Gastroesophageal sphincter (tissue), 3 donors: ENCODE data around the gene SLMAP.

Experiments
- POLR2A ChIP-seq, 2 donors: fragments of 450-650 bp; IDR thresholded peaks; one replicate each; pipeline ENCODE4 v1.6.1; 2017; ENCODE audit warnings: antibody characterized with exemption in 2 of 2, mild to moderate bottlenecking in 2 of 2, moderate library complexity in 1 of 2
- TF ChIP-seq, protein P1 (sequence below), 4 experiments: fragments of 200-600 bp in 2 of 4; fragments of 450-650 bp in 2 of 4; sonication (generic) in 1 of 4; IDR thresholded peaks; one replicate each; pipeline ENCODE4 v1.5.1; 2017 to 2019; ENCODE audit warnings: antibody characterized with exemption in 4 of 4, mild to moderate bottlenecking in 2 of 4, moderate library complexity in 2 of 4

DNA sequence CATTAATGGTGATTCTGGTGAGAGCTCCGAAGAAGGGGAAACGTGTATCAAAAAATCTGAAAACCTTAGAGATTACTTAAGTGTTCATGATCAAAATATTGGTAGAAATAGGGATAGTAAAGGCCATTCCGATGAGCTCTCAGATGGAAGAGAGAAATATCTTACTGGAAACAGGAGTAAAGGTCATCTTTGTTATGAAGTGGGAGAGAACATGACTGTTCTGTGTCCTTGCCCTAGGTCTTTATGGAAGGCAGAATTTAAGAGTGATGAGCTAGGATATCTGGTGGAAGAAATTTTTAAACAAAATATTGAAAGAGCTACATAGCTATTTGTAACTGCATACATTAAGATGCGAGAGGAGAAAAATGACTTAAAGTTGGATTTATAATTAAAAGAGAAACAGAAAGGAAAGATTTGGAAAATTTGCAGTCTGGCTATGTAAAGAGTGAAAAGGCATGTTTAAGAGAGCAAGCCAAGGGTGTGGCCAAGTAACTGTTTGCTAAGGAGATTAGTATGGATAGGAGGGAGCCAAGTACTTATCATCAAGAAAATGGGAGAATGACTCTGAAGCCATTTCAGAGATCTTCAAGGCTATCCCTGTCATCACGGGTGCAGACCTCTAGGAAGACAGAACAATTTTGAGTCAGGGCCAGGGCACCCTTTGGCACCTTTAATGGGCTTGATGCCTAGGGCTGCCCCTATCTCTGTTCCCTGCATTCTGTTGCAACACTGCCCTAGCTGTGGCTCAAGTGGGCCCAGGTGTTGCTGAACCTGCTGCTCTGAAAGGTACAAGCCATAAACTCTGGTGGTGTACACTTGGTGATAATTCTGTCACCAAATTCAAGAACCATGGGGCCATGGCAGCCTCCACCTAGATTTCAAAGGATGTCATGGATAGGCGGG is 27.3 kb downstream of the SLMAP start:
- TF ChIP-seq, protein P1, sequence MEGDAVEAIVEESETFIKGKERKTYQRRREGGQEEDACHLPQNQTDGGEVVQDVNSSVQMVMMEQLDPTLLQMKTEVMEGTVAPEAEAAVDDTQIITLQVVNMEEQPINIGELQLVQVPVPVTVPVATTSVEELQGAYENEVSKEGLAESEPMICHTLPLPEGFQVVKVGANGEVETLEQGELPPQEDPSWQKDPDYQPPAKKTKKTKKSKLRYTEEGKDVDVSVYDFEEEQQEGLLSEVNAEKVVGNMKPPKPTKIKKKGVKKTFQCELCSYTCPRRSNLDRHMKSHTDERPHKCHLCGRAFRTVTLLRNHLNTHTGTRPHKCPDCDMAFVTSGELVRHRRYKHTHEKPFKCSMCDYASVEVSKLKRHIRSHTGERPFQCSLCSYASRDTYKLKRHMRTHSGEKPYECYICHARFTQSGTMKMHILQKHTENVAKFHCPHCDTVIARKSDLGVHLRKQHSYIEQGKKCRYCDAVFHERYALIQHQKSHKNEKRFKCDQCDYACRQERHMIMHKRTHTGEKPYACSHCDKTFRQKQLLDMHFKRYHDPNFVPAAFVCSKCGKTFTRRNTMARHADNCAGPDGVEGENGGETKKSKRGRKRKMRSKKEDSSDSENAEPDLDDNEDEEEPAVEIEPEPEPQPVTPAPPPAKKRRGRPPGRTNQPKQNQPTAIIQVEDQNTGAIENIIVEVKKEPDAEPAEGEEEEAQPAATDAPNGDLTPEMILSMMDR (IDR thresholded peaks at IDR 0.05), result no peak
- TF ChIP-seq POLR2A (IDR thresholded peaks at IDR 0.05), result no peak
